B cell (primary cell): Measurements from ENCODE around the gene TDRD9. TPM values are rescaled to one million over a fixed set of nuclear protein-coding genes. Genes with fewer than 3 reads are reported as not detected.

ENCODE experiments used
- ATAC-seq: fragments of 200-7000 bp; cut with Tn5 transposase; one replicate; pipeline ENCODE4 v1.10.0; 2021; ENCODE audit warnings: low read depth, mild to moderate bottlenecking, moderate number of reproducible peaks, moderate library complexity
- CTCF ChIA-PET: fragments of 350-600 bp; sonication (Branson Sonifier 250); formaldehyde crosslinking; loops from one replicate; lab custom pipeline; 2021; ENCODE audit warnings: antibody characterized with exemption, inconsistent platforms; lab: Charles Lee
- POLR2A ChIA-PET: fragments of 350-600 bp; sonication (Branson Sonifier 250); formaldehyde crosslinking; loops from one replicate; lab custom pipeline; 2021; ENCODE audit warnings: antibody characterized with exemption; lab: Charles Lee
- DNase-seq: peaks from one replicate; pipeline ENCODE4 v3.0.0; 2013
- H2AFZ ChIP-seq: 2 replicates; pipeline ENCODE4 v1.6.1; 2012; ENCODE audit warnings: mild to moderate bottlenecking, low read depth, low read length; ENCODE audit not compliant: insufficient read depth, poor library complexity, severe bottlenecking
- H3K27ac ChIP-seq, 2 donors: 1 replicate in 1 of 2; 2 replicates in 1 of 2; pipeline ENCODE4 v1.5.1; 2012 to 2013; ENCODE audit warnings: low read length in 2 of 2, mild to moderate bottlenecking in 2 of 2, moderate library complexity in 1 of 2
- H3K27me3 ChIP-seq, 4 experiments: fragments of 200-600 bp in 1 of 4; sonication (generic) in 1 of 4; replicated peaks in 1 of 4; 1 replicate in 2 of 4; 2 replicates in 2 of 4; pipeline versions ENCODE4 v1.6.1 to v1.7.0; 2013 to 2016; ENCODE audit warnings: low read length in 3 of 4, mild to moderate bottlenecking in 2 of 4, mixed read lengths in 1 of 4, moderate library complexity in 1 of 4; ENCODE audit not compliant: insufficient read depth in 4 of 4, control insufficient read depth in 3 of 4; ENCODE audit errors: control extremely low read depth in 1 of 4
- H3K36me3 ChIP-seq, 2 experiments: replicated peaks in 1 of 2; 1 replicate in 1 of 2; 2 replicates in 1 of 2; pipeline versions ENCODE4 v1.6.1 to v1.7.1; 2013; ENCODE audit warnings: low read length in 1 of 2; ENCODE audit not compliant: insufficient read depth in 2 of 2, control insufficient read depth in 1 of 2; ENCODE audit errors: control extremely low read depth in 1 of 2, extremely low read depth in 1 of 2
- H3K4me1 ChIP-seq, 2 donors: fragments of 200-600 bp in 1 of 2; sonication (generic) in 1 of 2; 1 replicate in 1 of 2; 2 replicates in 1 of 2; pipeline versions ENCODE4 v1.5.1 to v1.6.1; 2013 to 2017; ENCODE audit warnings: low read length in 2 of 2; ENCODE audit not compliant: control insufficient read depth in 2 of 2, insufficient read depth in 2 of 2
- H3K4me2 ChIP-seq: replicated peaks from 2 replicates; pipeline ENCODE3; 2012; ENCODE audit warnings: mild to moderate bottlenecking, low read depth, low read length; ENCODE audit not compliant: poor library complexity, severe bottlenecking
- H3K4me3 ChIP-seq, 5 experiments: fragments of 200-600 bp in 1 of 5; sonication (generic) in 1 of 5; 1 replicate in 3 of 5; 2 replicates in 2 of 5; pipeline versions ENCODE4 v1.5.1 to v1.7.0; 2011 to 2016; ENCODE audit warnings: low read length in 4 of 5, mild to moderate bottlenecking in 4 of 5, low read depth in 2 of 5, control low read depth in 1 of 5, moderate library complexity in 1 of 5; ENCODE audit not compliant: insufficient read depth in 1 of 5; ENCODE audit errors: control extremely low read depth in 1 of 5, extremely low read depth in 1 of 5
- H3K79me2 ChIP-seq: fragments of 200-600 bp; sonication (generic); one replicate; pipeline ENCODE4 v1.6.0; 2016; ENCODE audit warnings: low read length; ENCODE audit not compliant: control insufficient read depth, insufficient read depth
- H3K9ac ChIP-seq: fragments of 200-600 bp; sonication (generic); 2 replicates; pipeline ENCODE4 v1.6.1; 2017; ENCODE audit warnings: mild to moderate bottlenecking, low read length, moderate library complexity
- H3K9me3 ChIP-seq, 3 donors: one replicate each; pipeline versions ENCODE4 v1.6.1 to v1.7.1; 2013; ENCODE audit warnings: low read length in 2 of 3; ENCODE audit not compliant: control insufficient read depth in 2 of 3, insufficient read depth in 1 of 3; ENCODE audit errors: control extremely low read depth in 1 of 3
- H4K20me1 ChIP-seq: 2 replicates; pipeline ENCODE4 v1.6.0; 2012; ENCODE audit warnings: mild to moderate bottlenecking, low read length; ENCODE audit not compliant: insufficient read depth, control insufficient read depth, poor library complexity, severe bottlenecking
- H3K27ac Mint-ChIP-seq: one replicate; pipeline ENCODE4 v1.8.0; 2021; ENCODE audit warnings: mixed read lengths
- H3K27me3 Mint-ChIP-seq: one replicate; pipeline ENCODE4 v1.8.0; 2021; ENCODE audit warnings: mixed read lengths
- H3K4me1 Mint-ChIP-seq: one replicate; pipeline ENCODE4 v1.8.0; 2021; ENCODE audit warnings: mixed read lengths
- H3K4me3 Mint-ChIP-seq: one replicate; pipeline ENCODE4 v1.8.0; 2021; ENCODE audit warnings: mixed read lengths
- H3K9me3 Mint-ChIP-seq: one replicate; pipeline ENCODE4 v1.8.0; 2022; ENCODE audit warnings: mixed read lengths; ENCODE audit not compliant: insufficient read depth
- CTCF ChIP-seq: fragments of 200-600 bp; IDR thresholded peaks from one replicate; pipeline ENCODE4 v1.8.0; 2022; ENCODE audit warnings: antibody characterized with exemption, mild to moderate bottlenecking
- EZH2 ChIP-seq: IDR thresholded peaks from 2 replicates; pipeline ENCODE4 v1.6.1; 2012; ENCODE audit warnings: borderline replicate concordance, low read depth, mild to moderate bottlenecking, moderate library complexity, low read length; ENCODE audit not compliant: insufficient read depth, poor library complexity, severe bottlenecking
- WGBS: methylation state at CpG from one replicate; pipeline ENCODE4 v1.1.5; 2013; ENCODE audit warnings: missing lambda C conversion rate; ENCODE audit not compliant: insufficient coverage; 5-methylcytosine and 5-hydroxymethylcytosine counted together
- intact Hi-C: fragments of 100-400 bp; cut with micrococcal nuclease; formaldehyde crosslinking; loops from one replicate; pipeline ENCODE4 v1.10.0; 2022
- polyA plus RNA-seq: library from polyadenylated mRNA; depleted of rRNA; stranded (reverse); fragments of >200 nt; gene quantifications from 2 replicates; pipeline ENCODE4 v1.2.3, GENCODE V29; 2012
- total RNA-seq, 2 donors: library from RNA; stranded (reverse); fragments of 120-200 nt in 1 of 2; gene quantifications; 1 replicate in 1 of 2; 2 replicates in 1 of 2; pipeline versions ENCODE4 v1.2.3 to v1.2.4, GENCODE V29; 2013 to 2022

Gene TDRD9
- total and polyA plus RNA-seq, 2 donors (not counting 1 experiment from before 2014, with no cell fraction given) = 1.1 to 2.4 TPM

GRCh38 chr14:103897075-103897947 lies 30.9 kb upstream of the TDRD9 start:
- Mint-ChIP-seq H3K4me3 (no peak overlapping the region), H3K9me3 (peaks cover 2% of the 10 kb centered on the region), H3K27me3 (peaks cover 6% of the 10 kb centered on the region), H3K4me1 (peaks cover 3% of the 10 kb centered on the region), H3K27ac (no peak overlapping the region)
- H3K79me2 ChIP-seq = no peaks in the 10 kb centered on the region
- no peaks in the 10 kb centered on the region for H4K20me1 ChIP-seq
- no peak for ATAC-seq
- H3K9me3 ChIP-seq = no peaks in the 10 kb centered on the region
- H3K4me2 ChIP-seq = no peak overlapping the region
- H2AFZ ChIP-seq = no peak overlapping the region
- CTCF ChIA-PET = no interaction called here
- no peak overlapping the region for H3K27ac ChIP-seq
- no peak overlapping the region for H3K9ac ChIP-seq
- no peaks in the 10 kb centered on the region for H3K36me3 ChIP-seq
- POLR2A ChIA-PET = no interaction called here
- intact Hi-C loops = no loop called here
- peaks cover 0 to 3% of the 10 kb centered on the region in 2 donors for H3K4me1 ChIP-seq
- H3K4me3 ChIP-seq = no peak overlapping the region
- WGBS = 91% methylated on average over 26 of the region's 27 CpGs
- DNase-seq = no peak
- TF ChIP-seq EZH2 = no peak
- TF ChIP-seq CTCF = no peak
- H3K27me3 ChIP-seq = no peaks in the 10 kb centered on the region

- H3K9me3 Mint-ChIP-seq = peaks cover 2% of the 10 kb centered on the region
- no peak for TF ChIP-seq EZH2
- TF ChIP-seq CTCF = no peak
- H3K9ac ChIP-seq = no peak overlapping the region
- CTCF ChIA-PET = interaction anchor here (0.6 to 1.0 kb wide), 2 partner anchors 10 to 12 kb away, joined by 3 read pairs; no protein-coding TSS in a partner anchor
- no peak overlapping the region for H3K4me3 ChIP-seq
- H3K27ac Mint-ChIP-seq = no peak overlapping the region
- no peak for DNase-seq
- no peak overlapping the region for H3K27ac ChIP-seq
- H2AFZ ChIP-seq = no peak overlapping the region
- H3K27me3 Mint-ChIP-seq = peaks cover 6% of the 10 kb centered on the region
- H3K27me3 ChIP-seq = no peaks in the 10 kb centered on the region
- peaks cover 3% of the 10 kb centered on the region for H3K4me1 Mint-ChIP-seq
- WGBS = 100% methylated on average over 1 of the region's 4 CpGs
- H4K20me1 ChIP-seq = no peaks in the 10 kb centered on the region
- H3K4me2 ChIP-seq = no peak overlapping the region
- no peaks in the 10 kb centered on the region for H3K36me3 ChIP-seq
- peaks cover 0 to 3% of the 10 kb centered on the region in 2 donors for H3K4me1 ChIP-seq
- H3K9me3 ChIP-seq = no peaks in the 10 kb centered on the region
- no peaks in the 10 kb centered on the region for H3K79me2 ChIP-seq
- ATAC-seq = no peak
- intact Hi-C loops = no loop called here
- POLR2A ChIA-PET = no interaction called here
- H3K4me3 Mint-ChIP-seq = no peak overlapping the region
These were observed 30.1 kb upstream of the TDRD9 start for GRCh38 chr14:103898204-103898603.
